ENCODE data around the gene NKAIN4.
"Not testable (repeated sequence)": the region's sequence is repeated elsewhere in the genome, so short reads cannot be mapped to it uniquely, and the experiment has no call there.

Gene NKAIN4

GRCh38 chr20:63255931-63256704 lies 1.9 kb upstream of the NKAIN4 start:
- DNase-seq (ENCODE audit: low spot score): no peak

- no peak for DNase-seq (ENCODE audit: low spot score)
Measured at GRCh38 chr20:63254606-63255384, 532 bp upstream of the NKAIN4 start.

- DNase-seq (ENCODE audit: low spot score): no peak
Measured at GRCh38 chr20:63253438-63254231, 628 bp downstream of the NKAIN4 start.

GRCh38 chr20:63253065-63253437 lies 1.2 kb downstream of the NKAIN4 start:
- DNase-seq (ENCODE audit: low spot score): no peak

GRCh38 chr20:63252284-63252711 lies 2.0 kb downstream of the NKAIN4 start:
- peak; percentile 67 for DNase-seq (ENCODE audit: low spot score)

- not testable (repeated sequence) for DNase-seq (ENCODE audit: low spot score)
Measured at GRCh38 chr20:63251350-63251749, 2.9 kb downstream of the NKAIN4 start.

GRCh38 chr20:63249891-63250290 lies 4.4 kb downstream of the NKAIN4 start:
- no peak for DNase-seq (ENCODE audit: low spot score)

GRCh38 chr20:63248835-63249591 lies 5.2 kb downstream of the NKAIN4 start:
- no peak for DNase-seq (ENCODE audit: low spot score)

GRCh38 chr20:63247671-63248228 lies 6.5 kb downstream of the NKAIN4 start:
- no peak for DNase-seq (ENCODE audit: low spot score)

GRCh38 chr20:63246490-63247288 lies 7.6 kb downstream of the NKAIN4 start:
- DNase-seq (ENCODE audit: low spot score): no peak

GRCh38 chr20:63244468-63244867 lies 9.8 kb downstream of the NKAIN4 start:
- DNase-seq (ENCODE audit: low spot score): no peak

GRCh38 chr20:63243604-63244247 lies 10.5 kb downstream of the NKAIN4 start:
- DNase-seq (ENCODE audit: low spot score): no peak

GRCh38 chr20:63242736-63243135 lies 11.5 kb downstream of the NKAIN4 start:
- DNase-seq (ENCODE audit: low spot score): no peak

- no peak for DNase-seq (ENCODE audit: low spot score)
Measured at GRCh38 chr20:63241272-63241671, 13.0 kb downstream of the NKAIN4 start.

- no peak for DNase-seq (ENCODE audit: low spot score)
Measured at GRCh38 chr20:63240004-63240403, 14.3 kb downstream of the NKAIN4 start.

- DNase-seq (ENCODE audit: low spot score): no peak
Measured at GRCh38 chr20:63239431-63239830, 14.8 kb downstream of the NKAIN4 start.

GRCh38 chr20:63238514-63239125 lies 15.6 kb downstream of the NKAIN4 start:
- DNase-seq (ENCODE audit: low spot score): peak; percentile 40

- no peak for DNase-seq (ENCODE audit: low spot score)
Measured at GRCh38 chr20:63238031-63238430, 16.2 kb downstream of the NKAIN4 start.

- no peak for DNase-seq (ENCODE audit: low spot score)
Measured at GRCh38 chr20:63236116-63236837, 18.0 kb downstream of the NKAIN4 start.
